ENCODE measurements around the gene RIMS3. TPM values are rescaled to one million over a fixed set of nuclear protein-coding genes. Genes with fewer than 3 reads are reported as not detected.

The RIMS3 gene
- total RNA-seq, 4 donors from 2014 or later, result 2.7 to 4.0 (median 3.0) TPM

DNA sequence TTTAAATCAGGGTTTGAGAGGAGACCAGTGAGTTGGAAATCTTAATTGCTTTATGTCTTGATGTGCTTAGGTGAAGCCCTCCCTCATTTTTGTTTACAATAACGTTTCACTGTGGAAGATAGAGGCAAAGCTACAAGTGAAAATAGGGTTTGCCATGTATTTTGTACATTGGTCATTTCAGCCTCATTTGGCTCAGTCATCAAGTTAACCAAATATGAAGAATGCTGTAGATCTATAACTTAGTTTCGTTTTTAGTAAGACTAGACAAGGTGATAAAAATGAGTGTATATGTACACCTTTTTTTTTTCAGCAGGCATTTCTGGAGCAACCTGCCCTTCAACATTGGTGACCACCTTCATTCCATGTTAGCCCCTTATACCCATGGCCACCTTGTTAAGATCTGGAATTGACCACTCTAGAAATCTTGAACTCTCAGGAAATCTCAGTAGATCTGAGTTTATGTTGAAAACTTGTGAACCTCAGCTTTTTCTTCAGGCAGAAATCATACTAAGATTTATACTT, 28.9 kb upstream of the RIMS3 start:
- DNase-seq (ENCODE audit: low spot score in 2 of 2), result no peak
- intact Hi-C loops (cut with DNase I; ENCODE audit: low total_unique reads), result no loop called here
- TF ChIP-seq, protein P1, sequence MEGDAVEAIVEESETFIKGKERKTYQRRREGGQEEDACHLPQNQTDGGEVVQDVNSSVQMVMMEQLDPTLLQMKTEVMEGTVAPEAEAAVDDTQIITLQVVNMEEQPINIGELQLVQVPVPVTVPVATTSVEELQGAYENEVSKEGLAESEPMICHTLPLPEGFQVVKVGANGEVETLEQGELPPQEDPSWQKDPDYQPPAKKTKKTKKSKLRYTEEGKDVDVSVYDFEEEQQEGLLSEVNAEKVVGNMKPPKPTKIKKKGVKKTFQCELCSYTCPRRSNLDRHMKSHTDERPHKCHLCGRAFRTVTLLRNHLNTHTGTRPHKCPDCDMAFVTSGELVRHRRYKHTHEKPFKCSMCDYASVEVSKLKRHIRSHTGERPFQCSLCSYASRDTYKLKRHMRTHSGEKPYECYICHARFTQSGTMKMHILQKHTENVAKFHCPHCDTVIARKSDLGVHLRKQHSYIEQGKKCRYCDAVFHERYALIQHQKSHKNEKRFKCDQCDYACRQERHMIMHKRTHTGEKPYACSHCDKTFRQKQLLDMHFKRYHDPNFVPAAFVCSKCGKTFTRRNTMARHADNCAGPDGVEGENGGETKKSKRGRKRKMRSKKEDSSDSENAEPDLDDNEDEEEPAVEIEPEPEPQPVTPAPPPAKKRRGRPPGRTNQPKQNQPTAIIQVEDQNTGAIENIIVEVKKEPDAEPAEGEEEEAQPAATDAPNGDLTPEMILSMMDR (IDR thresholded peaks at IDR 0.05), result no peak
- TF ChIP-seq POLR2A (IDR thresholded peaks at IDR 0.05), result no peak
- no peak overlapping the region for H3K4me3 ChIP-seq (ENCODE audit: low read depth, poor library complexity, severe bottlenecking)
- 48 to 50% methylated on average over 2 of the region's 2 CpGs for WGBS, 2 donors

DNA sequence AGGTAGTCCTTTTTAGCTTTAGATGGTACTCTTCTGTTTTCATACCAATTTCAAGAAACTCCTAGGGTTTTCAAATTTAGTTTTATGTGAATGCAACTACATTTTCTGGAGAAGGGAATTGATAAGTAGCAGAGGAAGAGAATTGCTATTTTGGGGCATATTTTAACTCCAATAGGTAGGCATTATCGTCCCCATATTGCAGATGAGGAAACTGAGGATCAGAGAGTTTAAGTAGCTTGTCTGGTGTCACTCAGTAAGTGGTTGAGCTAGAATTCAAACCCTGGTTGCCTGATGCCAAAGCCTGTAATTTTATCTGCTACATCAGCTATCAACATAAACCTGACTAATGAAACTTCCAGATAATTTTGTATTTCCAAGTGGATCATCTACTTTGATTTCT, 27.9 kb upstream of the RIMS3 start:
- no peak overlapping the region for H3K4me3 ChIP-seq (ENCODE audit: low read depth, poor library complexity, severe bottlenecking)
- 90 to 92% methylated on average over 1 of the region's 1 CpG for WGBS, 2 donors
- TF ChIP-seq, protein P1 (IDR thresholded peaks at IDR 0.05), result no peak
- TF ChIP-seq POLR2A (IDR thresholded peaks at IDR 0.05), result no peak
- intact Hi-C loops (cut with DNase I; ENCODE audit: low total_unique reads), result no loop called here
- DNase-seq (ENCODE audit: low spot score in 2 of 2), result no peak

DNA sequence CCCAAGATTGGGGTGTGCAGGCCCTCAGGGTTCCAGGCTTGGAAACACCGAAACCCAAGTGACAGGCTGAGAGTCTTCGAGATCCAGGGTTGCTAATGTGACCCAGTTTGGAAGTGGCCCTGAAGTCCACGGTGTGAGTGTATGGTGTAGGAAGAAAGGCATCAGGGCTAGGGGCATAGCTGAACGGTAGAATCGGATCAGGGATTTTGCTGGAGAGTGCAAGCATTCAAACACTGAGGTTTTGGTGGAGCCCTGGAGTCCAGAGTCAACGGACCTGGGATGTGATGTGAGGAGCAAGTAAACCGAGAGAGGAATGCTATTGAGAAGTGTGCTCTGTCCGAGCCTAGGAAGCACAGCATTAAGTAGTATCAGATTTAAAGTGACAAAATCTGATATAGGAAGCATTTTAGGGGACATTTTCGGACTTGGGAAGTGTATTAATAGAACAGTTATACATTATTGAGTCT, 27.0 kb upstream of the RIMS3 start:
- peak in 1 of 2 donors; percentile 22 for DNase-seq (ENCODE audit: low spot score in 2 of 2)
- intact Hi-C loops (cut with DNase I; ENCODE audit: low total_unique reads), result no loop called here
- 2 to 4% methylated on average over 9 of the region's 9 CpGs for WGBS, 2 donors
- TF ChIP-seq, protein P1 (IDR thresholded peaks at IDR 0.05), result no peak
- TF ChIP-seq POLR2A (IDR thresholded peaks at IDR 0.05), result no peak
- peak overlapping the region; percentile 74 for H3K4me3 ChIP-seq (ENCODE audit: low read depth, poor library complexity, severe bottlenecking)

DNA sequence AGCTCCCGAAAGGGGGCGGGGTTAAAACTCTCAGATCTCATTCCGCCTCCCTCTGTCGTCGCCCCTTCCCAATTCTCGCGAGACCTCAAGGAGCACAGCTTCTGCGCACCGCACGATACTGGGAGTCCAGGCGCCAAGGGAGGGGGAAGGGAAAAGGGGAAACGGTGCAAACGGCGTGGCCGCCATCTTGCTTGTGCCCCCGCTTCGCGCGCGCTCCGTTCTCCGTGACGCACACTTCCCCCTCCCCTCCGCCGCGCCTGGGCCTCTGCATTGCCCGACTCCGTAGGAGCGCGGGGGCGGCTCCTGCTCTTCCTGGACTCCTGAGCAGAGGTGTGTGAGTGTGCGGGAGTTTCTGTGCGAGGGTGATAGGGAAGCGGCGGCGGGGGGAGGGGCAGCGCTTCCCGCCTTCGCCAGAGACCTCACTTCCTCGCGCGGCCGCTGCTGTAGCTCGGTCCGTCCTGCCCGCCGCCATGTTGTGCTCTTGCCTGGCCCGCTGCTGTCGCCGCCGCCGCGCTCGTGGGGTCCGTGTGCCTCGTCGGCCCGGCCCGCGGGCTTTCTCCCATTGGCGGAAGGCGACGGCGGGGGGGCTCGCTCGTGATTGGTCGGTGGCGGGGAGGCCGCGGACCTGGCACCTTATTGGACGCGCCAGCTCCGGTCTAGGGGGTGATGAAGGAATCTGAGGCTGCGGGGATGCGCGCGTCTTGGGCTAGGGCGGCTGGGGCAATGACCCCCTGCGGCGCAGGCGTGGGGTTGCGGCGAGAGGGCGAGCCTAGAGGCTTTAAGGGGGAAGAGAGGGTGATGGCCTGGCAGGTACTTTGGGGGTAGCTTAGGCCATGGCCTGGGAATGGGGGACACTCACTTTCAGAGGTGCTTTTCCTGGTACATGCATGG, 26.3 kb upstream of the RIMS3 start, which contains the start of gene NFYC:
NFYC (plus strand) TSS at position 167 of the 891 bp plus-strand sequence. CDS start 47,140 bp downstream, outside the sequence.
- TF ChIP-seq POLR2A (IDR thresholded peaks at IDR 0.05), result peak in 1 of 2 donors; percentile 77
- TF ChIP-seq, protein P1 (IDR thresholded peaks at IDR 0.05), result no peak
- intact Hi-C loops (cut with DNase I; ENCODE audit: low total_unique reads), result no loop called here
- 1% methylated on average over 50 to 80 of the region's 84 CpGs for WGBS, 2 donors
- peak; percentile 98 to 99 for DNase-seq (ENCODE audit: low spot score in 2 of 2)
- H3K4me3 ChIP-seq (ENCODE audit: low read depth, poor library complexity, severe bottlenecking), result peak within 1 kb of the TSS; percentile 74

DNA sequence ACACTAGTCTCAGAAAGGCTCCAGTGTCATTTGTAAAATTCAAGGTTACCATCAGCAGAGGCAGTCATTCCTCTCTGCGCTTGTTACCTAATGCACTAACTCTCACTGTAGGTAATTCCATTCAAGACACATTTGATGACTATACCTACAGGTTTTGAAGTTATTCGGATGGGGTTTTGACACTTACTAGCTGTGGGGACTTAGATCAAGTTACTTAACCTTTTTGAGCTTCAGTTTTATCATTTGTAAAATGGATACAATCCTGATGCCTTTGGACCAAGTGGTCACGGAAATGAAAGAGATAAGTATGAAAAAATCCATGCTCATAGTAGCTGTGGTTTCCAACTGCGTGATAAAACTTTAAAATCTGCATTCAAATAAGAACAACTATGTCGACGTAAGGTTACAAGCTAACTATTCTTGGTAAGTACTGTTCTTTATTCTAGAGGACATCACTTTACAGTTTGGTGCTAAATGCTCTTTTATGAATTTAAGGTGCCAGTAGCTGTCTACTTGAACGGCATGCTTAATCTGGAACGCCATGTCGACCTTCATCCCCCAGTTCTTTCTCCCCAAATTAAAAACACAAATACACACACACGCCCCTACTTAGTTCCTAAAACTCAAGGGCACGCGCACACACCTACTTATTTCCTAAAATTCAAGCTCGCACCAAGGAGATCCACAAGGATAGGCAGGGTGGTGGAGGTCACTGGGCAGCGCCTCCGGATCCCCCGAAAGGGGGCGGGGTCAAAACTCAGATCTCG, 25.5 kb upstream of the RIMS3 start:
- DNase-seq (ENCODE audit: low spot score in 2 of 2), result no peak
- WGBS, 2 donors, result 13% methylated on average over 17 to 18 of the region's 18 CpGs
- peak overlapping the region; percentile 74 for H3K4me3 ChIP-seq (ENCODE audit: low read depth, poor library complexity, severe bottlenecking)
- intact Hi-C loops (cut with DNase I; ENCODE audit: low total_unique reads), result no loop called here
- TF ChIP-seq, protein P1 (IDR thresholded peaks at IDR 0.05), result no peak
- TF ChIP-seq POLR2A (IDR thresholded peaks at IDR 0.05), result no peak
